ENCODE data around the gene GDE1. TPM values are rescaled to one million over a fixed set of nuclear protein-coding genes. Genes with fewer than 3 reads are reported as not detected.

GDE1 gene
- total RNA-seq, 3 donors from 2014 or later (not counting 1 experiment from before 2014, with no cell fraction given): 35.5 to 40.4 (median 35.9) TPM

DNA sequence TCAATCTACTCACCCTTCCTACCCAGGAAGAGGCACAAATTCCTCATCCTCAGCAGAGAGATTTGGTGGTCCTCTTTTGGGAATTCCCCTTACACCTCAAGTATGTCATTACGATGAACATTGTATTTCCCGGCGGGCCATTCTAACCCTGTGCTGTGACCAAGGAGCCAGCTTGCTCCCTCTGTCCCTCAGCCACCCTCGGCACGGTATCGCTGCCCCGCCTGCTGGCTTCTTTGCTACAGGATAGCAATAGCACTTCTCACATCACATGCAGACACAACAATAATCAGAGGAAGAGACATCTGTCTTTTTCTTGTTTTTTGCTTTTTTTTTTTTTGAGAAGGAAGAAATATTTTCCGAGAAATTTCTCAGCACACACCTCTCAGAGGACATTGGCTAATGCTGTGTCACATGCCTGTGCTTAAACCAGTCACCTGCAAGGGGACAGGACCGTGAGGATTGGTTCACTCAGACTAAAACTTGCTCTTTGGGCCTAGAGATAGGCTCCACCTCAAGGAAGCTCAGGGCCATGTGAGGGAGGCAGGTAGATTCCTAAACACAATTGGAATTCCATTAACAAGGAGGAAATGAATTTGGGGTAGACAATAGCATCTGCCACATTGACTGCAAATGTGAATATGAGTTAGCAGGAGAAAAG is 63.0 kb downstream of the GDE1 start:
- no peak overlapping the region for H3K4me3 ChIP-seq (ENCODE audit: low read length)
- 91% methylated on average over 9 of the region's 9 CpGs for WGBS (ENCODE audit: insufficient coverage)
- Mint-ChIP-seq H3K4me3 (no peak overlapping the region), H3K27me3 (ENCODE audit: low read depth in 2 of 2) (peaks cover 15 to 16% of the 10 kb centered on the region in 2 donors), H3K27ac (no peak overlapping the region), H3K4me1 (no peaks in the 10 kb centered on the region), H3K36me3 (no peaks in the 10 kb centered on the region), H3K9me3 (no peaks in the 10 kb centered on the region)
- DNase-seq (no peak), ATAC-seq (no peak)
- H3K36me3 ChIP-seq (ENCODE audit: control insufficient read depth, insufficient read depth, low read length): no peaks in the 10 kb centered on the region
- no peaks in the 10 kb centered on the region for H3K27me3 ChIP-seq (ENCODE audit: control insufficient read depth, insufficient read depth, low read length)
- no peaks in the 10 kb centered on the region for H3K9me3 ChIP-seq (ENCODE audit: control insufficient read depth, insufficient read depth, low read length)
- H3K27ac ChIP-seq (ENCODE audit: low read length): no peak overlapping the region
- intact Hi-C loops (cut with micrococcal nuclease): no loop called here
- no peaks in the 10 kb centered on the region for H3K4me1 ChIP-seq (ENCODE audit: control insufficient read depth, insufficient read depth, low read length)
- TF ChIP-seq, protein P1, sequence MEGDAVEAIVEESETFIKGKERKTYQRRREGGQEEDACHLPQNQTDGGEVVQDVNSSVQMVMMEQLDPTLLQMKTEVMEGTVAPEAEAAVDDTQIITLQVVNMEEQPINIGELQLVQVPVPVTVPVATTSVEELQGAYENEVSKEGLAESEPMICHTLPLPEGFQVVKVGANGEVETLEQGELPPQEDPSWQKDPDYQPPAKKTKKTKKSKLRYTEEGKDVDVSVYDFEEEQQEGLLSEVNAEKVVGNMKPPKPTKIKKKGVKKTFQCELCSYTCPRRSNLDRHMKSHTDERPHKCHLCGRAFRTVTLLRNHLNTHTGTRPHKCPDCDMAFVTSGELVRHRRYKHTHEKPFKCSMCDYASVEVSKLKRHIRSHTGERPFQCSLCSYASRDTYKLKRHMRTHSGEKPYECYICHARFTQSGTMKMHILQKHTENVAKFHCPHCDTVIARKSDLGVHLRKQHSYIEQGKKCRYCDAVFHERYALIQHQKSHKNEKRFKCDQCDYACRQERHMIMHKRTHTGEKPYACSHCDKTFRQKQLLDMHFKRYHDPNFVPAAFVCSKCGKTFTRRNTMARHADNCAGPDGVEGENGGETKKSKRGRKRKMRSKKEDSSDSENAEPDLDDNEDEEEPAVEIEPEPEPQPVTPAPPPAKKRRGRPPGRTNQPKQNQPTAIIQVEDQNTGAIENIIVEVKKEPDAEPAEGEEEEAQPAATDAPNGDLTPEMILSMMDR (IDR thresholded peaks at IDR 0.05): no peak

Other genes with a start within 250 kb of the GDE1 start
- not detected for gene CLEC19A, start 236.4 kb downstream of the GDE1 start, total RNA-seq
- gene TMC5, start 104.2 kb downstream of the GDE1 start, total RNA-seq: not detected
- 10 to 100 TPM; 14.1 to 18.0 (median 17.5) TPM for gene CCP110, start 1.8 kb upstream of the GDE1 start, total RNA-seq
- 10 to 100 TPM; 37.4 to 53.5 (median 44.4) TPM for gene VPS35L, start 33.6 kb upstream of the GDE1 start, total RNA-seq
- 1 to 10 TPM; 5.6 to 8.0 (median 6.9) TPM for gene KNOP1, start 196.1 kb upstream of the GDE1 start, total RNA-seq
- gene IQCK, start 196.2 kb upstream of the GDE1 start, total RNA-seq: 1 to 10 TPM in 1 of 3 donors, under 1 TPM in 2; 0.38 to 1.8 (median 0.68) TPM